Stimulated activated naive B cell treated with anti-CD40 and anti-IgM and Interleukin-4, amounts not matched to agents 10 μg/mL and 1 μg/mL and 100 μg/mL, for 72 hours (primary cell): ENCODE data around the gene AP3D1.

Experiments
- ATAC-seq, 2 donors: fragments of 150-1000 bp; cut with Tn5 transposase; replicated peaks; 2 replicates each; pipeline ENCODE4 v1.10.0; 2021; ENCODE audit warnings: moderate library complexity in 1 of 2
- DNase-seq: peaks from one replicate; pipeline ENCODE4 v3.0.0; 2021
- H3K27ac Mint-ChIP-seq: one replicate; pipeline ENCODE4 v1.8.0; 2022; ENCODE audit warnings: mild to moderate bottlenecking, mixed read lengths
- H3K27me3 Mint-ChIP-seq, 2 donors: one replicate each; pipeline ENCODE4 v1.8.0; 2022; ENCODE audit warnings: mixed read lengths in 2 of 2
- H3K36me3 Mint-ChIP-seq, 2 donors: one replicate each; pipeline ENCODE4 v1.8.0; 2022; ENCODE audit warnings: mixed read lengths in 2 of 2, mild to moderate bottlenecking in 1 of 2
- H3K4me1 Mint-ChIP-seq, 2 donors: one replicate each; pipeline ENCODE4 v1.8.0; 2022; ENCODE audit warnings: mixed read lengths in 2 of 2, mild to moderate bottlenecking in 1 of 2
- H3K4me3 Mint-ChIP-seq, 2 donors: one replicate each; pipeline ENCODE4 v1.8.0; 2022; ENCODE audit warnings: mild to moderate bottlenecking in 2 of 2, mixed read lengths in 2 of 2, moderate library complexity in 1 of 2
- H3K9me3 Mint-ChIP-seq, 2 donors: one replicate each; pipeline ENCODE4 v1.8.0; 2022; ENCODE audit warnings: mixed read lengths in 2 of 2, mild to moderate bottlenecking in 1 of 2

AP3D1 gene

GRCh38 chr19:2173767-2174577, 22.6 kb upstream of the AP3D1 start:
- peak overlapping the region; percentile 25 to 55 for H3K4me3 Mint-ChIP-seq
- no peak for ATAC-seq
- H3K27ac Mint-ChIP-seq, result peak overlapping the region; percentile 56
- no peak for DNase-seq
- H3K36me3 Mint-ChIP-seq, result peaks cover 32 to 37% of the 10 kb centered on the region in 2 donors
- H3K4me1 Mint-ChIP-seq, result peaks cover 50 to 85% of the 10 kb centered on the region in 2 donors
- H3K9me3 Mint-ChIP-seq, result no peaks in the 10 kb centered on the region
- H3K27me3 Mint-ChIP-seq, result no peaks in the 10 kb centered on the region

GRCh38 chr19:2173388-2173766, 22.0 kb upstream of the AP3D1 start:
- Mint-ChIP-seq H3K4me1 (peaks cover 53 to 85% of the 10 kb centered on the region in 2 donors), H3K27me3 (no peaks in the 10 kb centered on the region), H3K27ac (peak overlapping the region; percentile 56), H3K9me3 (no peaks in the 10 kb centered on the region), H3K36me3 (peaks cover 32 to 36% of the 10 kb centered on the region in 2 donors), H3K4me3 (peak overlapping the region in 1 of 2 donors; percentile 58)
- ATAC-seq (no peak), DNase-seq (no peak)

- DNase-seq (peak; percentile 92), ATAC-seq (peak; percentile 70 to 72)
- Mint-ChIP-seq H3K27ac (peak overlapping the region; percentile 91), H3K4me3 (peak overlapping the region; percentile 73 to 83), H3K36me3 (peaks cover 32 to 34% of the 10 kb centered on the region in 2 donors), H3K27me3 (no peaks in the 10 kb centered on the region), H3K9me3 (no peaks in the 10 kb centered on the region), H3K4me1 (peaks cover 70 to 90% of the 10 kb centered on the region in 2 donors)
Observed at GRCh38 chr19:2171349-2172145, 20.2 kb upstream of the AP3D1 start.

- Mint-ChIP-seq H3K4me1 (peaks cover 68 to 89% of the 10 kb centered on the region in 2 donors), H3K4me3 (peak overlapping the region; percentile 73 to 83), H3K36me3 (peaks cover 29 to 33% of the 10 kb centered on the region in 2 donors)
Observed at GRCh38 chr19:2170987-2171348, 19.6 kb upstream of the AP3D1 start.

GRCh38 chr19:2170219-2170618, 18.9 kb upstream of the AP3D1 start:
- peak overlapping the region; percentile 75 for H3K27ac Mint-ChIP-seq
- peaks cover 30% of the 10 kb centered on the region in 2 donors for H3K36me3 Mint-ChIP-seq
- H3K4me1 Mint-ChIP-seq, result peaks cover 66 to 92% of the 10 kb centered on the region in 2 donors
- DNase-seq, result no peak
- no peak for ATAC-seq
- H3K4me3 Mint-ChIP-seq, result peak overlapping the region; percentile 41 to 77
- H3K27me3 Mint-ChIP-seq, result no peaks in the 10 kb centered on the region
- no peaks in the 10 kb centered on the region for H3K9me3 Mint-ChIP-seq

More at GRCh38 chr19:2170987-2171348, 19.6 kb upstream of the AP3D1 start:
- DNase-seq (no peak), ATAC-seq (peak; percentile 8 to 11)
- Mint-ChIP-seq H3K9me3 (no peaks in the 10 kb centered on the region), H3K27me3 (no peaks in the 10 kb centered on the region), H3K27ac (peak overlapping the region; percentile 91)

- H3K4me3 Mint-ChIP-seq, result peak overlapping the region; percentile 77 to 79
- no peaks in the 10 kb centered on the region for H3K27me3 Mint-ChIP-seq
- ATAC-seq, result peak; percentile 71 to 76
- H3K9me3 Mint-ChIP-seq, result no peaks in the 10 kb centered on the region
- H3K27ac Mint-ChIP-seq, result peak overlapping the region; percentile 96
- H3K36me3 Mint-ChIP-seq, result peaks cover 30 to 31% of the 10 kb centered on the region in 2 donors
- peak; percentile 97 for DNase-seq
- peaks cover 60 to 85% of the 10 kb centered on the region in 2 donors for H3K4me1 Mint-ChIP-seq
Observed at GRCh38 chr19:2168619-2169424, 17.5 kb upstream of the AP3D1 start.

- Mint-ChIP-seq H3K27me3 (no peaks in the 10 kb centered on the region), H3K4me3 (peak overlapping the region; percentile 77 to 79), H3K4me1 (peaks cover 56 to 77% of the 10 kb centered on the region in 2 donors), H3K36me3 (peaks cover 25 to 26% of the 10 kb centered on the region in 2 donors), H3K27ac (peak overlapping the region; percentile 96), H3K9me3 (no peaks in the 10 kb centered on the region)
- peak; percentile 44 to 54 for ATAC-seq
- DNase-seq, result peak; percentile 87
Observed at GRCh38 chr19:2167896-2168618, 16.7 kb upstream of the AP3D1 start.

GRCh38 chr19:2166741-2167738, 15.7 kb upstream of the AP3D1 start:
- Mint-ChIP-seq H3K9me3 (no peaks in the 10 kb centered on the region), H3K4me1 (peaks cover 52 to 72% of the 10 kb centered on the region in 2 donors), H3K36me3 (peaks cover 23 to 25% of the 10 kb centered on the region in 2 donors), H3K27ac (peak overlapping the region; percentile 96), H3K27me3 (no peaks in the 10 kb centered on the region), H3K4me3 (peak overlapping the region; percentile 77 to 79)
- DNase-seq (no peak), ATAC-seq (no peak)

GRCh38 chr19:2164020-2164998, 12.9 kb upstream of the AP3D1 start:
- H3K9me3 Mint-ChIP-seq, result no peaks in the 10 kb centered on the region
- H3K4me1 Mint-ChIP-seq, result peaks cover 31 to 45% of the 10 kb centered on the region in 2 donors
- peak overlapping the region; percentile 97 to 98 for H3K4me3 Mint-ChIP-seq
- ATAC-seq, result peak; percentile 16 to 17
- H3K36me3 Mint-ChIP-seq, result peaks cover 19% of the 10 kb centered on the region in 2 donors
- no peak for DNase-seq
- no peaks in the 10 kb centered on the region for H3K27me3 Mint-ChIP-seq
- H3K27ac Mint-ChIP-seq, result peak overlapping the region; percentile 99

GRCh38 chr19:2160379-2160778, 9.0 kb upstream of the AP3D1 start:
- H3K9me3 Mint-ChIP-seq, result no peaks in the 10 kb centered on the region
- H3K36me3 Mint-ChIP-seq, result peaks cover 5% of the 10 kb centered on the region in 2 donors
- no peaks in the 10 kb centered on the region for H3K27me3 Mint-ChIP-seq
- H3K4me3 Mint-ChIP-seq, result no peak overlapping the region
- DNase-seq (no peak), ATAC-seq (no peak)
- H3K4me1 Mint-ChIP-seq, result peaks cover 12 to 29% of the 10 kb centered on the region in 2 donors
- H3K27ac Mint-ChIP-seq, result no peak overlapping the region

- DNase-seq (no peak), ATAC-seq (no peak)
- H3K27ac Mint-ChIP-seq, result no peak overlapping the region
- no peaks in the 10 kb centered on the region for H3K9me3 Mint-ChIP-seq
- H3K27me3 Mint-ChIP-seq, result no peaks in the 10 kb centered on the region
- H3K4me3 Mint-ChIP-seq, result no peak overlapping the region
- no peaks in the 10 kb centered on the region for H3K36me3 Mint-ChIP-seq
- peaks cover 9 to 24% of the 10 kb centered on the region in 2 donors for H3K4me1 Mint-ChIP-seq
Observed at GRCh38 chr19:2157452-2157851, 6.1 kb upstream of the AP3D1 start.
